HG03520 (cell line): ENCODE measurements around the gene PFKFB2.

Experiments
- ATAC-seq: cut with Tn5 transposase; IDR thresholded peaks from one replicate; pipeline ENCODE4 v1.9.1; 2021; ENCODE audit warnings: mild to moderate bottlenecking, moderate library complexity; ENCODE audit not compliant: unreplicated experiment

Gene PFKFB2

GRCh38 chr1:207021876-207022596 is 31.0 kb upstream of the PFKFB2 start:
- ATAC-seq: no peak

GRCh38 chr1:207022996-207023679 is 29.9 kb upstream of the PFKFB2 start:
- no peak for ATAC-seq

- ATAC-seq: no peak
Observed at GRCh38 chr1:207024202-207025145, 28.6 kb upstream of the PFKFB2 start.

- ATAC-seq: no peak
Observed at GRCh38 chr1:207025146-207025880, 27.8 kb upstream of the PFKFB2 start.

GRCh38 chr1:207026104-207026534 is 27.0 kb upstream of the PFKFB2 start:
- ATAC-seq: no peak

DNA sequence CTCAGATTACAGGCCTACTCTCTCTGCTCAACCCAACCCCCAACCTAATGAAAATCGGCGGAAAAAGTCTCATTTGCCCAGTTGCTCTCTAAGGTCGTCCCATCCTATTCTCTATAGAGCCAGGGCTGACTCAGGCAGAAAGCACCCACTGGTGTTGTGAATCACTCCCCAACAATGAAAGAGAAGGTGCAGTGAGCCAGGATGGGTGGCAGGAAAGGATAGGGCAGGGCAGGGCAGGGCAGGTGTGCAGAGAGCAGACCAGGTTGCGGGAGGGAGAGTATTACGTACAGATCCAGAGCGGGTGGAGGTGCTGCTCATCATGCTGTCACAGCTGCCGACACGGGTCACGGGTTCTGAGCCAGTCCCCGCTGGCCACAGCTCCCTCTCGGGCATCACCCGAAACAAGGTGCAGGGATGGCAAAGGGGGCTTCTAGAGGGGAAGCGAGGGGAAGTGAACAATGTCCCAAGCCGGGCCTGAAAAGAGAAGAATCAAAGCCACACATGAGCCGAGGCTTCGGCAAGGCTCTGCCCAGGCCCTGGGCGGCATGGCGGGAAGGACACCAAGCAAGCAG is 25.8 kb upstream of the PFKFB2 start:
- no peak for ATAC-seq

- no peak for ATAC-seq
Observed at GRCh38 chr1:207027921-207028320, 25.2 kb upstream of the PFKFB2 start.

- no peak for ATAC-seq
Observed at GRCh38 chr1:207028884-207029650, 24.0 kb upstream of the PFKFB2 start.

DNA sequence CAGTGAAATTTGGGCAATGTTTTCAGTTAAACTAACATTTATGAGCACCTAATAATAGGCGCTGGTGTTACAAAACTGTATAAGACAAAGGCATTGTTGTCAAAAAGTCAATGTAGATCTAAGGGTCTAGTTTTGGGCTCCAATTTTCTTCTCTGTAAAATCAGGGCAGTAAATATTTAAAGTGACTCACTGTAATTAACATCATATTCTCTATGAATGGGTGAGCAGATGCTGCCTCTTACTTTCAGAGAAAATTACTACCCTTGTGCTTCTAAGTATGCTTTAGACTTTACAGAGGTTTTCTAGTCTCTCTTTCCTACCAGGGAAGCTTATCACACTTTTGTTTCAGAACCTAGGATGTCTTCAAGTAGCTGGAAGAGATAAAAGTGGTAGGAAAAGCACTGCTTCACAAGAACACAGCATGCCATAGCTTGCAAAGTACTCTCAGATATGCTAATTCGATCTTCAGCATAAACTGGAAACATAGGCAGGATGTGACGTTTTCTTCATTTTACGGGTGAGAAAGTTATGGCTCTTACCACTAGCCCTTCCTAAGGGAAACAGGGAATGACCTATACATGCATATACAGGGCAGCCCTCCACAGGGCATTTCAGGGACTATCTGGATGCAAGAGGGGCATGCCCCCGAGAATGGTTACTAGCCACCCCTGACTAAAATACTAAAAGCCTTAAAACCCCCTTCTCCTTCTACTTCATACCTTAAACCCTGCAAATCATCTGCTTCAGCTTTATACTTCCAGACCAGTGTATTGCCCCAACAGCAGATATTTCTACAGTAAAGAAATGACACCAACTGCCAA is 23.2 kb upstream of the PFKFB2 start:
- no peak for ATAC-seq

- ATAC-seq: no peak
Observed at GRCh38 chr1:207030522-207031009, 22.5 kb upstream of the PFKFB2 start.

- ATAC-seq: no peak
Observed at GRCh38 chr1:207031016-207031415, 22.1 kb upstream of the PFKFB2 start.

DNA sequence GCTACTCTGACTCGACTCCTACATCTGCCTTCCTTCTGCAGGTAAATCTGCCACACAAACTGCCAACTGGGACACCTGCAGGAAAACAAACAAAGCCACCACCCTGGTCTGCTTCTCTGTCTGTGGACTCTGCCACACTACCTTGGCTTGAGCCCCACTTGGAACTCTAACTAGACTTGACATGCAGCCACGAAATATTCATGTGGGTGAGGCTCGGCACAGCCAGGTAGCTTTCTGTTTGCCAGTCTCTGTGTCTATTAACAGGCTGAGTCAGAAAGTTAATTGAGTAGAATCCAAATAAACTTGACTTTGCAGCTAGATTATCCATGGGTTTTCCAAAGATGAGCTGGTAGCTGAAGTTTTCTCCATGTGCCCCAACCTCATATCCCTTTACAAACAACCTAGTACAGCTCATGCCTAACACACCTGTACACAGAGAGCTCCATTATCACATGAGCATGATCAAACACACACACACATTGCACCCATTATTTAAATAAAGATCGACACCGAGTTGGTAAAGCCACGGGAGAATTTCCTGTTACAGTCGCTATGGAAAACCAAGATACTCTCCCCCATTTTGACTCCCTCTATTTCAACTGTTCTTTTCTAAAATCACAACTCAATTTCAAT is 21.3 kb upstream of the PFKFB2 start:
- ATAC-seq: no peak

- ATAC-seq: no peak
Observed at GRCh38 chr1:207032528-207033017, 20.5 kb upstream of the PFKFB2 start, which contains the start of gene C1orf116. Gene C1orf116 (minus strand): TSS chr1:207032756. CDS start chr1:207027598, 5,158 bp downstream.

GRCh38 chr1:207033302-207033701 is 19.8 kb upstream of the PFKFB2 start:
- no peak for ATAC-seq

DNA sequence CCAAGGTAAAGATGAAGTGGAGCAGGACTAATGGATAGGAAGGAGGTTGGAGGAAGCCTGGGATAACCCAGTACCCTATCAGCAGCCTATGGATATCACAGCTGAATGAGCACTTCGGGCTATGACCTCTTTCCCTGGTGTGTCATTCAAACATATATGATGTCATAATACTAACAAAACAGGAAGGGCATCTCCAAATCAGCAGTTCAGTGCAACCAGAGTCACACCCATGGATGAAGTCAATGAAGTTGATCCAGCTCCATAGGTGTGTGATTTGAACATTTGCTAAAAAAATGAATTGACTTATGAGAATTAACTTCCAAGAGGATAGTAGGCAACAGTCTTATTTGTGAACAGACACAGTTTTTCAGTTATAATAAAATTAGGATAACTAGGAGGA is 18.9 kb upstream of the PFKFB2 start:
- ATAC-seq: no peak

DNA sequence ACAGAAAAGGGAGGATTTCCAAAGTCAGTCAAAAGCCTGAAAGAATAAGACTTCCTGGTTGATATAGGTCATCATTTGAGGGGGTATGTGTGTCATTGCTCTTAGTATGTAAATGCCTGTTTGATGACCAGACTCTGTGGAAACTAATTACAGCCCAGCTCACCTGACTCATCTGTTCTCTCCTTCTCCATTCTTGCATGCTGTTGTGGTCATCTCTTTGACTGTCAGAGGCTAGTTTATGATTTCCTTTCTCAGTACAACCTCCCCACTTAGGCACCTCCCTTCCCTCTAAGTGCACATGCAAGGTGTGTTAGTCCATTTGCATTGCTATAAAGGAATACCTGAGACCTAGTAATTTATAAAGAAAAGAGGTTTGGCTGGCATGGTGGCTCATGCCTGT is 18.1 kb upstream of the PFKFB2 start:
- no peak for ATAC-seq

GRCh38 chr1:207035877-207036551 is 17.1 kb upstream of the PFKFB2 start:
- ATAC-seq: no peak
